GM10266 (cell line): ENCODE data around the gene FXYD5.

Source experiments
- DNase-seq: peaks from one replicate; pipeline ENCODE4 v3.0.0; 2012; ENCODE audit errors: extremely low spot score
- TF ChIP-seq, protein P1 (sequence below): IDR thresholded peaks from 2 replicates; pipeline ENCODE4 v1.5.1; 2012; ENCODE audit warnings: mild to moderate bottlenecking, low read depth; ENCODE audit not compliant: control insufficient read depth, insufficient read depth; ENCODE audit errors: missing control alignments

Gene FXYD5

DNA sequence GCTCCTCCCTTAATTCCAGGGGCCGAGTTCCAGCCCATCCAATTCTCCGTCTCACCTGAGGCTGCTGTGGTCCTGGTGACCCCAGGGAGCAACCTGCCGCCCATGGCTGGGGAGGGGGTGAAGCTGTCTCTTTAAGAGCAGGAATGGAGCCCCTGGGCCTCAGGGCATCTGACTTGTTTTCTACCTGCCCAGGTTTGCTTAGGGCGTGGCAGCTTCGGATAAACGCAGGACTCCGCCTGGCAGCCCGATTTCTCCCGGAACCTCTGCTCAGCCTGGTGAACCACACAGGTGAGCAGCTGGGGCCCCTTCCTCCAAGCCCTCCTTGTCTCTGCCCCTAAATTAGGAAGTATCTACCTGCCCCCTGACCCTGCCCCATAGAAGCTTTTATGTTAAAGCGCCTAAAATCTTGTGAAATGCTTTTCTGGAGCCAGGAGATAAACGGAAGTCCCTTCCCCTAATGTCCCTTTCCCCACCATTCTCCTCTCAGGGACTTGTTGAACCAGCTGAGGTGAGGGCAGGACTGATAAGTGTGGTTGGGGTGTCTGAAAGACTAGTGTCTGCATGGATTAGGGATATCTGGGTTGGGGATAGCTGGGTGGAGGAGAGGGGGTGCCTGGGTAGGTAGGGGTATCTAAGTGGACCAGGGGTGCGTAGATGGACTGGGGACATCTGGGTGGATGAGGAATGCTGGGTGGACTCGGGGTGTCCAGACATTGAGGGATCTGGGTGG lies 38.3 kb upstream of the FXYD5 start:
- no peak for DNase-seq

DNA sequence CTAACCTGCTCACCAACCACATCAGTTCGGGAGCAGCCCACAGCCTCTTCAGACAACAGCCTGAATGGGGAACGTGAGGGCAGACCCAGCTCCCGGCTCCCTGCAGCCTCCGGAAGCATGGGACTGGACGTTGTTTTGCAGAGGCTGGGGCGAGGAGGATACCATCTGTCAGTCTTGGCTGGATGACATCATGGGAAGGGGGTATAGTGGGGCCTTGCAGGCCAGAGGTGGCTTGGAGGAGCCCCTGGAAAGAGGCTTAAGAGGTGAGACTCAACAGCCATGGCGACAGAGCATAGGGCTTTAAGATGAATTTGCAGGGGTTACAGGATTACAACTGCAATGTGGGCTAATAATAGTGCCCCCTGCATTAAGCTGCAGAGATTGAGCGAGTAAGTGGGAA lies 37.4 kb upstream of the FXYD5 start:
- TF ChIP-seq, protein P1, sequence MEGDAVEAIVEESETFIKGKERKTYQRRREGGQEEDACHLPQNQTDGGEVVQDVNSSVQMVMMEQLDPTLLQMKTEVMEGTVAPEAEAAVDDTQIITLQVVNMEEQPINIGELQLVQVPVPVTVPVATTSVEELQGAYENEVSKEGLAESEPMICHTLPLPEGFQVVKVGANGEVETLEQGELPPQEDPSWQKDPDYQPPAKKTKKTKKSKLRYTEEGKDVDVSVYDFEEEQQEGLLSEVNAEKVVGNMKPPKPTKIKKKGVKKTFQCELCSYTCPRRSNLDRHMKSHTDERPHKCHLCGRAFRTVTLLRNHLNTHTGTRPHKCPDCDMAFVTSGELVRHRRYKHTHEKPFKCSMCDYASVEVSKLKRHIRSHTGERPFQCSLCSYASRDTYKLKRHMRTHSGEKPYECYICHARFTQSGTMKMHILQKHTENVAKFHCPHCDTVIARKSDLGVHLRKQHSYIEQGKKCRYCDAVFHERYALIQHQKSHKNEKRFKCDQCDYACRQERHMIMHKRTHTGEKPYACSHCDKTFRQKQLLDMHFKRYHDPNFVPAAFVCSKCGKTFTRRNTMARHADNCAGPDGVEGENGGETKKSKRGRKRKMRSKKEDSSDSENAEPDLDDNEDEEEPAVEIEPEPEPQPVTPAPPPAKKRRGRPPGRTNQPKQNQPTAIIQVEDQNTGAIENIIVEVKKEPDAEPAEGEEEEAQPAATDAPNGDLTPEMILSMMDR, result no peak
- DNase-seq, result no peak

More for the DNA sequence above, 38.3 kb upstream of the FXYD5 start:
- TF ChIP-seq, protein P1, result no peak

DNA sequence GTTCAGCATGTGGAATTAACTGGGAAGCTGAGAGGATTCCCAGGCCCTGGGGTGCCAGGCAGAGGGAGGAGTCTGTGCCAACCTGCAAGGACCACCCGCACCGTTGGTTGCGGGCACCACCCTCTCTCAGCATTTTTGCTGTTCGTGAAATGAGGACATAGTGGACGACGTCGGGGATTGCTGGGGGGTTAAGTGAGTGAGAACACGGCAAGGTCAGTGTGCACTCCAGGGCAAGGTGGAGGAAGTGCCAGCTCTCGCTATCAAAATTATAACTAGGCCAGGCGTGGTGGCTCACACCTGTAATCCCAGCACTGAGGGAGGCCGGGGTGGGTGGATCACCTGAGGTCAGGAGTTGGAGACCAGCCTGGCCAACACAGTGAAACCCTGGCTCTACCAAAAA lies 36.7 kb upstream of the FXYD5 start:
- no peak for DNase-seq
- TF ChIP-seq, protein P1, result no peak

DNA sequence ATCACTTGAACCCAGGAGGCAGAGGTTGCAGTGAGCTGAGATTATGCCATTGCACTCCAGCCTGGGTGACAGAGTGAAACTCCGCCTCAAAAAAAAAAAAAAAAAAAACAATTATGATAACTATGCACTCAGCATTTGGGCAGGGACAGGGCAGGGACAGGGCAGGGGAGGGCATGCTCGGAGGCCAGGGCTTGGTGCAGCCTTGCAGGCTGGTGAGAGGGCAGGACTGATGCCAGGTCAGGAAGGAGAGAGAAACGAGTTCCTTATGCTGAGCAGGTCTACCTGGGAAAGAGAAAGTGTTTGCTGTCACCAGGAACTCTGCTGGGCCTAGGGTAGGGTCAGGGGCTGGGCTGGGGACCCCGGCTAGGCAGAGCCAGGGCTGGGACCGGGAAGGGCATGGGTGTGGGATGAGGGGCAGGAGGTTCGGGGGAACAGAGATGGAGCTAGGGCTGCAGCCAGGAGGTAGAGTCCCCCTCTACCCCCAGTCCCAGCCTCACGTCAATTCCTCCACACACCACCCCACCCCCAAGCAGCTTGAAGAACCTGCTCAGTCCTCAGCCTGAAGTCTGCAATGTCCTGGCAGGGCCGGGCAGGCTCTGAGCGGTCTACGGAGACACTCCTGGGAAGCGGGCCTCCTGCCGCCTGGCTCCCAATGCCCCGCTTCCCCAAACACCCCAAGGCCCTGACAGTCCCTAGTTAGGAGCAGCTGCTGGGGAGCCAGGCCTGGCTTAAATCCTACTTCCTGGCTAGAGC lies 36.1 kb upstream of the FXYD5 start:
- TF ChIP-seq, protein P1, result no peak
- DNase-seq, result no peak

DNA sequence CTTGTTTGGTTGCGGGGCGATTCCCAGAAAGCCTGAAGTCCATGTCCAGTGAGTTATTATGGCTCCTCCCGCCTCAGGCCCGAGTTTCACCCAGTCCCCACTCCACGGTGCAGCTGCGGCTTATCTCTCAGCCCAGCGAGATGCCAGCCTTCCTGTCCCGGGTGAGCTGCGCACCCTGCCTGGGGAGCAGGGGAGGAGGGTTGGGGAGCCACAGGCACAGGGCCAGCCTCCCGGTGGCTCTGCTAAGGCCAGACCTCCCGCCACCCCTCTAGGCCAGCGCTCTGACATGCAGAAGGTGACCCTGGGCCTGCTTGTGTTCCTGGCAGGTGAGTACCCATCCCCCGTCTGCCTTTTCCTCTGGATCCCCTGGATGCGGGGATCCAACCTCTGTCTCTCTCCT lies 35.4 kb upstream of the FXYD5 start:
- TF ChIP-seq, protein P1, result no peak
- no peak for DNase-seq

DNA sequence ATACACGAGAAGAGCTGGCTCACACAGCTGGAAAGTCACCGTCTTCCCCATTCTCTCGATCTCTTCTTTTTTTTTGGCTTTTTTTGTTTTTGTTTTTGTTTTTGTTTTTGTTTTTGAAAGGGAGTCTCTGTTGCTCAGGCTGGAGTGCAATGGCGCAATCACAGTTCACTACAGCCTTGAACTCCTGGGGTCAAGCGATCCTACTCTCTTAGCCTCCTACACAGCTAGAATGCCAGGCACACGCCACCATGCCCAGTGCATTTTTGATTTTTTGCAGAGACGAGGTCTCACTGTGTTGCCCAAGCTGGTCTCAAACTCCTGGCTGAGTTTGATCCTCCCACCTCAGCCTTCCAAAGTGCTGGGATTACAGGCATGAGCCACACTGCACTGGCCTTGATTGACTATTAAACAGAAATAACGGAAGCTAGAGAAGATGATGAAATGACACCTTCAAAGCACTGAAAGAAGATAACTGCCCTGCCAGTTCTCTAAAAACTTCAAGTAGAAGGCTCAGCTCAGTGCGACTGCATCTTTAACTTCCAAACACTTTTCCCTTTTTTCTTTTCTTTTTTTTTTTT lies 34.9 kb upstream of the FXYD5 start:
- TF ChIP-seq, protein P1, result no peak
- DNase-seq, result no peak

DNA sequence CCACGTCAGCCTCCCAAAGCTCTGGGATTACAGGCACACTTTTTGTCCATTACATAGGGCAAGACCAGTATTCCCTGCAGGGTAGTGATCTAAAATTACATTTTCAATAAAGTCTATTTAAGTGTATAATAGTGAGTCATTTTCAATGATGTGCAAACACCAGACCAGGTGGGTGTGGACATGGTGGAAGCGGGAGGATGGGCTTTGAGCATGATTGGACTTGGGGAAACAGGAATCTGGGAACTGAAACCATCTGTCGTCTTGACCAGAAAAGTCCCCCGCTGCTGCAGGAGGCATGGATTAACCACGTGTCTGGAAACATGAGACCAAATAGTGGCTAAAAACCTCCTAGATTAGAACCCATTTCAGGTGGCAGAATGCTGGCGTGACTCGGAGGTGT lies 34.0 kb upstream of the FXYD5 start:
- DNase-seq, result no peak
- TF ChIP-seq, protein P1, result no peak
